ENCODE measurements around the gene TRIM24. TPM values are rescaled to one million over a fixed set of nuclear protein-coding genes. Genes with fewer than 3 reads are reported as not detected.

The TRIM24 gene
- total RNA-seq, 1 donor from 2014 or later, result 60.3 TPM

GRCh38 chr7:138435231-138435919 lies 24.7 kb upstream of the TRIM24 start:
- H3K27me3 Mint-ChIP-seq (ENCODE audit: low read depth, unreplicated experiment), result no peaks in the 10 kb centered on the region
- FAIRE-seq (no peak), DNase-seq (ENCODE audit: low read depth) (no peak)
- no peak overlapping the region for H3K9ac ChIP-seq (ENCODE audit: low read length)
- H3K4me1 ChIP-seq (ENCODE audit: insufficient read depth, low read length), result no peaks in the 10 kb centered on the region
- no peaks in the 10 kb centered on the region for H3K4me1 Mint-ChIP-seq (ENCODE audit: low read depth, unreplicated experiment)
- no peaks in the 10 kb centered on the region for H3K79me2 ChIP-seq (ENCODE audit: insufficient read depth, low read length)
- peaks cover 6% of the 10 kb centered on the region for H3K36me3 Mint-ChIP-seq (ENCODE audit: low read depth, unreplicated experiment)
- no peaks in the 10 kb centered on the region for H3K36me3 ChIP-seq (ENCODE audit: insufficient read depth, low read length)
- H3K4me3 Mint-ChIP-seq (ENCODE audit: unreplicated experiment), result no peak overlapping the region
- H3K9me3 Mint-ChIP-seq (ENCODE audit: unreplicated experiment), result peaks cover 26% of the 10 kb centered on the region
- H3K27me3 ChIP-seq (ENCODE audit: insufficient read depth, low read length), result no peaks in the 10 kb centered on the region
- no peaks in the 10 kb centered on the region for H4K20me1 ChIP-seq (ENCODE audit: insufficient read depth, low read length)
- H3K27ac Mint-ChIP-seq (ENCODE audit: unreplicated experiment), result no peak overlapping the region
- H3K27ac ChIP-seq (ENCODE audit: low read depth, low read length), result no peak overlapping the region
- H3K9me3 ChIP-seq (ENCODE audit: insufficient read depth, low read depth, low read length), result peaks cover 9% of the 10 kb centered on the region
- no peak for TF ChIP-seq EZH2 (IDR thresholded peaks at IDR 0.05; ENCODE audit: insufficient read depth, low read length)
- TF ChIP-seq CTCF (IDR thresholded peaks at IDR 0.05; ENCODE audit: insufficient read depth, low read depth, low read length), result no peak
- no peak overlapping the region for H2AFZ ChIP-seq (ENCODE audit: low read depth, low read length)
- H3K4me2 ChIP-seq (ENCODE audit: low read length), result no peak overlapping the region
- no peak overlapping the region for H3K4me3 ChIP-seq (ENCODE audit: insufficient read depth, low read depth, low read length)

GRCh38 chr7:138436388-138436787 lies 23.7 kb upstream of the TRIM24 start:
- H3K9me3 Mint-ChIP-seq (ENCODE audit: unreplicated experiment), result peaks cover 22% of the 10 kb centered on the region
- no peak overlapping the region for H3K9ac ChIP-seq (ENCODE audit: low read length)
- DNase-seq (ENCODE audit: low read depth) (no peak), FAIRE-seq (no peak)
- H3K4me1 Mint-ChIP-seq (ENCODE audit: low read depth, unreplicated experiment), result no peaks in the 10 kb centered on the region
- no peaks in the 10 kb centered on the region for H3K79me2 ChIP-seq (ENCODE audit: insufficient read depth, low read length)
- no peak overlapping the region for H3K4me3 Mint-ChIP-seq (ENCODE audit: unreplicated experiment)
- peaks cover 11% of the 10 kb centered on the region for H3K9me3 ChIP-seq (ENCODE audit: insufficient read depth, low read depth, low read length)
- H2AFZ ChIP-seq (ENCODE audit: low read depth, low read length), result no peak overlapping the region
- no peaks in the 10 kb centered on the region for H4K20me1 ChIP-seq (ENCODE audit: insufficient read depth, low read length)
- H3K27ac Mint-ChIP-seq (ENCODE audit: unreplicated experiment), result no peak overlapping the region
- peaks cover 5% of the 10 kb centered on the region for H3K36me3 Mint-ChIP-seq (ENCODE audit: low read depth, unreplicated experiment)
- no peak for TF ChIP-seq CTCF (IDR thresholded peaks at IDR 0.05; ENCODE audit: insufficient read depth, low read depth, low read length)
- no peak for TF ChIP-seq EZH2 (IDR thresholded peaks at IDR 0.05; ENCODE audit: insufficient read depth, low read length)
- no peaks in the 10 kb centered on the region for H3K4me1 ChIP-seq (ENCODE audit: insufficient read depth, low read length)
- no peak overlapping the region for H3K4me3 ChIP-seq (ENCODE audit: insufficient read depth, low read depth, low read length)
- H3K27me3 ChIP-seq (ENCODE audit: insufficient read depth, low read length), result no peaks in the 10 kb centered on the region
- no peaks in the 10 kb centered on the region for H3K36me3 ChIP-seq (ENCODE audit: insufficient read depth, low read length)
- no peak overlapping the region for H3K27ac ChIP-seq (ENCODE audit: low read depth, low read length)
- no peaks in the 10 kb centered on the region for H3K27me3 Mint-ChIP-seq (ENCODE audit: low read depth, unreplicated experiment)
- H3K4me2 ChIP-seq (ENCODE audit: low read length), result no peak overlapping the region

GRCh38 chr7:138440460-138440859 lies 19.6 kb upstream of the TRIM24 start:
- H3K4me3 Mint-ChIP-seq (ENCODE audit: unreplicated experiment), result no peak overlapping the region
- no peak for FAIRE-seq
- no peak for DNase-seq (ENCODE audit: low read depth)
- Histone ChIP-seq H3K9ac (ENCODE audit: low read length) (no peak overlapping the region), H3K27ac (ENCODE audit: low read depth, low read length) (no peak overlapping the region), H3K4me3 (ENCODE audit: insufficient read depth, low read depth, low read length) (no peak overlapping the region), H3K79me2 (ENCODE audit: insufficient read depth, low read length) (no peaks in the 10 kb centered on the region), H3K9me3 (ENCODE audit: insufficient read depth, low read depth, low read length) (peaks cover 7% of the 10 kb centered on the region), H3K27me3 (ENCODE audit: insufficient read depth, low read length) (no peaks in the 10 kb centered on the region), H3K36me3 (ENCODE audit: insufficient read depth, low read length) (no peaks in the 10 kb centered on the region), H2AFZ (ENCODE audit: low read depth, low read length) (no peak overlapping the region), H3K4me2 (ENCODE audit: low read length) (no peak overlapping the region), H3K4me1 (ENCODE audit: insufficient read depth, low read length) (no peaks in the 10 kb centered on the region), H4K20me1 (ENCODE audit: insufficient read depth, low read length) (no peaks in the 10 kb centered on the region)
- peaks cover 2% of the 10 kb centered on the region for H3K9me3 Mint-ChIP-seq (ENCODE audit: unreplicated experiment)
- TF ChIP-seq CTCF (IDR thresholded peaks at IDR 0.05; ENCODE audit: insufficient read depth, low read depth, low read length) (no peak), EZH2 (IDR thresholded peaks at IDR 0.05; ENCODE audit: insufficient read depth, low read length) (no peak)
- H3K27me3 Mint-ChIP-seq (ENCODE audit: low read depth, unreplicated experiment), result no peaks in the 10 kb centered on the region
- H3K36me3 Mint-ChIP-seq (ENCODE audit: low read depth, unreplicated experiment), result no peaks in the 10 kb centered on the region
- H3K27ac Mint-ChIP-seq (ENCODE audit: unreplicated experiment), result no peak overlapping the region
- no peaks in the 10 kb centered on the region for H3K4me1 Mint-ChIP-seq (ENCODE audit: low read depth, unreplicated experiment)

All from astrocyte (in vitro differentiated cells and primary cell).